HG03060 (cell line): Measurements from ENCODE around the gene SLC7A14.

Experiments
- ATAC-seq: cut with Tn5 transposase; IDR thresholded peaks from one replicate; pipeline ENCODE4 v1.9.1; 2021; ENCODE audit warnings: low read depth, moderate number of reproducible peaks; ENCODE audit not compliant: unreplicated experiment

The SLC7A14 gene

GRCh38 chr3:170542704-170543103, 43.2 kb downstream of the SLC7A14 start:
- ATAC-seq = no peak

GRCh38 chr3:170539897-170540296, 46.0 kb downstream of the SLC7A14 start:
- ATAC-seq = no peak

GRCh38 chr3:170536712-170537111, 49.2 kb downstream of the SLC7A14 start:
- no peak for ATAC-seq

GRCh38 chr3:170534227-170534626, 51.6 kb downstream of the SLC7A14 start:
- ATAC-seq = no peak

GRCh38 chr3:170532573-170532972, 53.3 kb downstream of the SLC7A14 start:
- ATAC-seq = no peak

- ATAC-seq = no peak
These were observed 54.1 kb downstream of the SLC7A14 start for GRCh38 chr3:170531657-170532335.

GRCh38 chr3:170531054-170531453, 54.8 kb downstream of the SLC7A14 start:
- ATAC-seq = no peak

- no peak for ATAC-seq
These were observed 56.0 kb downstream of the SLC7A14 start for GRCh38 chr3:170529912-170530311.

- no peak for ATAC-seq
These were observed 56.5 kb downstream of the SLC7A14 start for GRCh38 chr3:170529346-170529745.

- ATAC-seq = no peak
These were observed 57.1 kb downstream of the SLC7A14 start for GRCh38 chr3:170528726-170529125.

GRCh38 chr3:170524073-170524472, 61.8 kb downstream of the SLC7A14 start:
- ATAC-seq = no peak

- ATAC-seq = no peak
These were observed 62.6 kb downstream of the SLC7A14 start for GRCh38 chr3:170523248-170523647.

GRCh38 chr3:170522201-170522600, 63.7 kb downstream of the SLC7A14 start:
- ATAC-seq = no peak

- no peak for ATAC-seq
These were observed 64.9 kb downstream of the SLC7A14 start for GRCh38 chr3:170520996-170521395.

- ATAC-seq = no peak
These were observed 68.5 kb downstream of the SLC7A14 start for GRCh38 chr3:170517242-170517945.

- no peak for ATAC-seq
These were observed 72.2 kb downstream of the SLC7A14 start for GRCh38 chr3:170513642-170514041.

- no peak for ATAC-seq
These were observed 74.5 kb downstream of the SLC7A14 start for GRCh38 chr3:170511371-170511770.

- no peak for ATAC-seq
These were observed 77.0 kb downstream of the SLC7A14 start for GRCh38 chr3:170508839-170509238.

GRCh38 chr3:170508291-170508690, 77.6 kb downstream of the SLC7A14 start:
- ATAC-seq = no peak

- ATAC-seq = no peak
These were observed 78.8 kb downstream of the SLC7A14 start for GRCh38 chr3:170507063-170507462.

GRCh38 chr3:170506556-170506955, 79.3 kb downstream of the SLC7A14 start:
- ATAC-seq = no peak

- ATAC-seq = no peak
These were observed 83.6 kb downstream of the SLC7A14 start for GRCh38 chr3:170502297-170502696.
